Tibial nerve (tissue), 4 donors: ENCODE measurements around the gene LONRF3.

Experiments used
- CTCF ChIP-seq, 5 experiments: fragments of 200-600 bp in 3 of 5; fragments of 450-650 bp in 2 of 5; sonication (generic) in 3 of 5; IDR thresholded peaks; one replicate each; pipeline ENCODE4 v1.5.1; 2016 to 2019; ENCODE audit warnings: antibody characterized with exemption in 5 of 5, mild to moderate bottlenecking in 3 of 5, moderate library complexity in 2 of 5
- EP300 ChIP-seq, 2 donors: sonication (generic); formaldehyde crosslinking; IDR thresholded peaks; one replicate each; pipeline ENCODE4 v1.6.1; 2017; ENCODE audit warnings: antibody characterized with exemption in 2 of 2, mild to moderate bottlenecking in 1 of 2
- POLR2A ChIP-seq, 2 donors: fragments of 450-650 bp; IDR thresholded peaks; one replicate each; pipeline ENCODE4 v1.6.1; 2017; ENCODE audit warnings: antibody characterized with exemption in 2 of 2, mild to moderate bottlenecking in 2 of 2, moderate library complexity in 2 of 2

- no peak for TF ChIP-seq CTCF (IDR thresholded peaks at IDR 0.05)
- TF ChIP-seq POLR2A (IDR thresholded peaks at IDR 0.05) = no peak
- no peak for TF ChIP-seq EP300 (IDR thresholded peaks at IDR 0.05)
These were observed 81.3 kb downstream of the LONRF3 start for GRCh38 chrX:119055687-119056086.
